Keratinocyte (primary cell): ENCODE data around the gene GRAMD2A.

Experiments used
- EZH2 ChIP-seq: IDR thresholded peaks from one replicate; pipeline ENCODE4 v1.6.1; 2012; ENCODE audit warnings: inconsistent platforms, mild to moderate bottlenecking, low read length, moderate library complexity
- TF ChIP-seq, protein P1 (sequence below), 3 experiments: IDR thresholded peaks in 1 of 3; conservative IDR thresholded peaks in 1 of 3; optimal IDR thresholded peaks in 1 of 3; 2 replicates in 2 of 3; 3 replicates in 1 of 3; pipeline versions ENCODE3 to v1.5.1; 2011; ENCODE audit warnings: low read length in 3 of 3, mild to moderate bottlenecking in 3 of 3, moderate library complexity in 2 of 3, control low read depth in 1 of 3, inconsistent platforms in 1 of 3; ENCODE audit not compliant: insufficient read depth in 2 of 3; ENCODE audit errors: extremely low read depth in 1 of 3

DNA sequence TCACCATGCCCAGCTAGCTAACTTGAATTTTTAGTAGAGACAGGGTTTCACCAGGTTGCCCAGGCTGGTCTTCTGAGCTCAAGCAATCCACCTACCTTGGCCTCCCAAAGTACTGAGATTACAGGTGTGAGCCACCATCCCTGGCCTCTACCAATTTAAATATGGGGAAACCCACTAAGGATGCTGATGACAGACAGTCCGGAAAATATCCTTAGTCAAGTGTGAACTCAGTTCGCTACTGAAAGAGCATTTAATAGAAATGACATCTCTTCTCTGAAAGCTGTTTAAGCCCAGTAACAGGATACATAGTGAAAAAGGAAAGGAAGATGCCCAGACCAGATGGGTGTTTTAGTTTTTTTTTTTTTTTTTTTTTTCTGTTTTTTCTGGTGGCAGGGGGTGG is 7.7 kb upstream of the GRAMD2A start:
- TF ChIP-seq, protein P1, sequence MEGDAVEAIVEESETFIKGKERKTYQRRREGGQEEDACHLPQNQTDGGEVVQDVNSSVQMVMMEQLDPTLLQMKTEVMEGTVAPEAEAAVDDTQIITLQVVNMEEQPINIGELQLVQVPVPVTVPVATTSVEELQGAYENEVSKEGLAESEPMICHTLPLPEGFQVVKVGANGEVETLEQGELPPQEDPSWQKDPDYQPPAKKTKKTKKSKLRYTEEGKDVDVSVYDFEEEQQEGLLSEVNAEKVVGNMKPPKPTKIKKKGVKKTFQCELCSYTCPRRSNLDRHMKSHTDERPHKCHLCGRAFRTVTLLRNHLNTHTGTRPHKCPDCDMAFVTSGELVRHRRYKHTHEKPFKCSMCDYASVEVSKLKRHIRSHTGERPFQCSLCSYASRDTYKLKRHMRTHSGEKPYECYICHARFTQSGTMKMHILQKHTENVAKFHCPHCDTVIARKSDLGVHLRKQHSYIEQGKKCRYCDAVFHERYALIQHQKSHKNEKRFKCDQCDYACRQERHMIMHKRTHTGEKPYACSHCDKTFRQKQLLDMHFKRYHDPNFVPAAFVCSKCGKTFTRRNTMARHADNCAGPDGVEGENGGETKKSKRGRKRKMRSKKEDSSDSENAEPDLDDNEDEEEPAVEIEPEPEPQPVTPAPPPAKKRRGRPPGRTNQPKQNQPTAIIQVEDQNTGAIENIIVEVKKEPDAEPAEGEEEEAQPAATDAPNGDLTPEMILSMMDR (optimal IDR thresholded peaks at IDR 0.05 in 1 of 3, IDR thresholded peaks at IDR 0.05 in 1 of 3, conservative IDR thresholded peaks at IDR 0.05 in 1 of 3; ENCODE audit: extremely low read depth in 1 of 3, insufficient read depth in 2 of 3, low read length in 3 of 3), result no peak
- no peak for TF ChIP-seq EZH2
